DOHH2 (cell line): ENCODE measurements around the gene ST6GAL1.

Source experiments
- EZH2phosphoT487 ChIP-seq: fragments of 200-600 bp; sonication (generic); IDR thresholded peaks from 2 replicates; pipeline ENCODE4 v1.6.1; 2017; ENCODE audit warnings: borderline replicate concordance, mild to moderate bottlenecking, antibody characterized with exemption, low read length, moderate library complexity, mixed read lengths
- TF ChIP-seq, protein P1 (sequence below): fragments of 200-600 bp; sonication (generic); IDR thresholded peaks from one replicate; pipeline ENCODE4 v1.5.1; 2014; ENCODE audit warnings: antibody characterized with exemption, mild to moderate bottlenecking, low read depth, low read length; ENCODE audit not compliant: poor library complexity, severe bottlenecking

DNA sequence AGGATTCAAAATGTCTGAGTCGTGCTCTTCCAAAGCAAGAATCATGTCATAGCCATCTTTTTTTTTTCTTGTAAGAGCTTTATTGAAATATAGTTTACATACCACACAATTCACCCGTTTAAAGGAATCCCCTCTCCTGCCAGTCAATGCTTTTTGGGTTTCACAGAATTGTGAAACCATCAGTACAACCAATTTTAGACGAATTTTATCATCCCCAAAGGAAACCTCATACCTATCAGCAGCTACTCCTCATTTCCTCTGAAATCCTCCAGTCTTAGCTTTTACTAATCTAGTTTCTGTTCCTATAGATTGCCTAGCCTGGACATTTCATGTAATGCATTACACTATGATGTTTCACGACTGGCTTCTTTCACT, 48.2 kb upstream of the ST6GAL1 start:
- TF ChIP-seq, protein P1, sequence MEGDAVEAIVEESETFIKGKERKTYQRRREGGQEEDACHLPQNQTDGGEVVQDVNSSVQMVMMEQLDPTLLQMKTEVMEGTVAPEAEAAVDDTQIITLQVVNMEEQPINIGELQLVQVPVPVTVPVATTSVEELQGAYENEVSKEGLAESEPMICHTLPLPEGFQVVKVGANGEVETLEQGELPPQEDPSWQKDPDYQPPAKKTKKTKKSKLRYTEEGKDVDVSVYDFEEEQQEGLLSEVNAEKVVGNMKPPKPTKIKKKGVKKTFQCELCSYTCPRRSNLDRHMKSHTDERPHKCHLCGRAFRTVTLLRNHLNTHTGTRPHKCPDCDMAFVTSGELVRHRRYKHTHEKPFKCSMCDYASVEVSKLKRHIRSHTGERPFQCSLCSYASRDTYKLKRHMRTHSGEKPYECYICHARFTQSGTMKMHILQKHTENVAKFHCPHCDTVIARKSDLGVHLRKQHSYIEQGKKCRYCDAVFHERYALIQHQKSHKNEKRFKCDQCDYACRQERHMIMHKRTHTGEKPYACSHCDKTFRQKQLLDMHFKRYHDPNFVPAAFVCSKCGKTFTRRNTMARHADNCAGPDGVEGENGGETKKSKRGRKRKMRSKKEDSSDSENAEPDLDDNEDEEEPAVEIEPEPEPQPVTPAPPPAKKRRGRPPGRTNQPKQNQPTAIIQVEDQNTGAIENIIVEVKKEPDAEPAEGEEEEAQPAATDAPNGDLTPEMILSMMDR, result no peak
- no peak for TF ChIP-seq EZH2phosphoT487
